ENCODE results near the gene ZP1. TPM values are rescaled to one million over a fixed set of nuclear protein-coding genes. Genes with fewer than 3 reads are reported as not detected.

Gene ZP1
- total and polyA plus RNA-seq, 2 of the 13 experiments (the other 11 are each of a cell fraction or from before 2014, with no cell fraction given), result 0.16 TPM; not detected in 1

- CTCF ChIA-PET (ENCODE audit: low intra/inter-chr PET ratio, low total read pairs), result no interaction called here
These were observed 2.9 kb downstream of the ZP1 start for GRCh38 chr11:60870276-60870675.

GRCh38 chr11:60870733-60871377 lies 3.5 kb downstream of the ZP1 start:
- H2AFZ ChIP-seq (ENCODE audit: low read length), result no peak overlapping the region
- H3K4me1 ChIP-seq (ENCODE audit: insufficient read depth, low read length), result peaks cover 48% of the 10 kb centered on the region
- no peak for TF ChIP-seq DMTF1 (CRISPR knock-in tag; IDR thresholded peaks at IDR 0.05)
- no peak for TF ChIP-seq MEIS2 (CRISPR knock-in tag; IDR thresholded peaks at IDR 0.05)
- TF ChIP-seq ZNF343 (CRISPR knock-in tag; IDR thresholded peaks at IDR 0.05), result no peak
- no peak for TF ChIP-seq NCOA5 (CRISPR knock-in tag; IDR thresholded peaks at IDR 0.05)
- TF ChIP-seq ZNF33B (CRISPR knock-in tag; IDR thresholded peaks at IDR 0.05), result no peak
- TF ChIP-seq ZNF331 (CRISPR knock-in tag; IDR thresholded peaks at IDR 0.05), result no peak
- no peak for TF ChIP-seq HNRNPL (IDR thresholded peaks at IDR 0.05; ENCODE audit: low read depth, low read length)
- ChIA-PET POLR2A (interaction anchor here (1.6 kb wide), 1 partner anchor 17 kb away, joined by 4 read pairs; no protein-coding TSS in a partner anchor), CTCF (ENCODE audit: low intra/inter-chr PET ratio, low total read pairs) (no interaction called here)
- H3K9me3 ChIP-seq (ENCODE audit: low read length), result no peaks in the 10 kb centered on the region
- intact Hi-C loops (cut with micrococcal nuclease; ENCODE audit: unreplicated experiment), result no loop called here
- H3K27ac ChIP-seq (ENCODE audit: extremely low read length, insufficient read depth, low read length), result no peak overlapping the region
- H3K36me3 ChIP-seq (replicated peaks in 1 of 2; ENCODE audit: control insufficient read depth in 1 of 2, insufficient read depth in 2 of 2, low read length in 2 of 2), result no peaks in the 10 kb centered on the region
- FAIRE-seq (no peak), DNase-seq (ENCODE audit: low spot score) (no peak), ATAC-seq (no peak)
- BruUV-seq (replicated peaks), result no TSS peak
- no peaks in the 10 kb centered on the region for H3K79me2 ChIP-seq (ENCODE audit: insufficient read depth, low read length)
- H3K4me2 ChIP-seq (ENCODE audit: low read depth, low read length), result no peak overlapping the region
- 89% methylated on average over 6 of the region's 13 CpGs for WGBS (ENCODE audit: low lambda C conversion rate)
- no peak overlapping the region for H3K4me3 ChIP-seq (replicated peaks in 1 of 3; ENCODE audit: insufficient read depth in 1 of 3, low read depth in 2 of 3, low read length in 3 of 3)
- H4K20me1 ChIP-seq (ENCODE audit: insufficient read depth, low read length), result no peaks in the 10 kb centered on the region
- H3K9ac ChIP-seq (ENCODE audit: insufficient read depth, low read depth, low read length), result no peak overlapping the region
- in situ Hi-C loops (cut with HindIII; ENCODE audit: extremely low pct_ligation_motif_present, low pct_unique_long_range_greater_than_20kb), result no loop called here
- H3K27me3 ChIP-seq (ENCODE audit: control insufficient read depth in 1 of 2, insufficient read depth in 2 of 2, low read length in 2 of 2), result peaks cover 0 to 5% of the 10 kb centered on the region in 2 experiments; a peak in 1 of 5 replicates

More at GRCh38 chr11:60870276-60870675, 2.9 kb downstream of the ZP1 start:
- Histone ChIP-seq H3K27me3 (ENCODE audit: control insufficient read depth in 1 of 2, insufficient read depth in 2 of 2, low read length in 2 of 2) (peaks cover 0 to 5% of the 10 kb centered on the region in 2 experiments; a peak in 1 of 5 replicates), H3K9ac (ENCODE audit: insufficient read depth, low read depth, low read length) (no peak overlapping the region), H3K27ac (ENCODE audit: extremely low read length, insufficient read depth, low read length) (no peak overlapping the region), H3K79me2 (ENCODE audit: insufficient read depth, low read length) (no peaks in the 10 kb centered on the region), H2AFZ (ENCODE audit: low read length) (no peak overlapping the region), H3K36me3 (replicated peaks in 1 of 2; ENCODE audit: control insufficient read depth in 1 of 2, insufficient read depth in 2 of 2, low read length in 2 of 2) (no peaks in the 10 kb centered on the region), H3K4me3 (replicated peaks in 1 of 3; ENCODE audit: insufficient read depth in 1 of 3, low read depth in 2 of 3, low read length in 3 of 3) (no peak overlapping the region), H3K4me2 (ENCODE audit: low read depth, low read length) (no peak overlapping the region), H4K20me1 (ENCODE audit: insufficient read depth, low read length) (no peaks in the 10 kb centered on the region), H3K9me3 (ENCODE audit: low read length) (no peaks in the 10 kb centered on the region), H3K4me1 (ENCODE audit: insufficient read depth, low read length) (peaks cover 48% of the 10 kb centered on the region)
- POLR2A ChIA-PET, result no interaction called here
- 50% methylated on average over 2 of the region's 3 CpGs for WGBS (ENCODE audit: low lambda C conversion rate)
- no peak for ATAC-seq
- in situ Hi-C loops (cut with HindIII; ENCODE audit: extremely low pct_ligation_motif_present, low pct_unique_long_range_greater_than_20kb), result no loop called here
- TF ChIP-seq ZNF225 (CRISPR knock-in tag; IDR thresholded peaks at IDR 0.05) (no peak), RFX1 (IDR thresholded peaks at IDR 0.05) (peak; percentile 70), RFX3 (CRISPR knock-in tag; IDR thresholded peaks at IDR 0.05) (peak; percentile 64)
- intact Hi-C loops (cut with micrococcal nuclease; ENCODE audit: unreplicated experiment), result no loop called here
- DNase-seq (ENCODE audit: low spot score), result no peak
- BruUV-seq (replicated peaks), result no TSS peak
- no peak for FAIRE-seq
